ENCODE data around the gene FAIM2.
"Not testable (repeated sequence)": the region's sequence is repeated elsewhere in the genome, so short reads cannot be mapped to it uniquely, and the experiment has no call there.

The FAIM2 gene

GRCh38 chr12:49880756-49881414 lies 22.8 kb downstream of the FAIM2 start:
- DNase-seq (ENCODE audit: low read depth): no peak
- TF ChIP-seq, protein P1, sequence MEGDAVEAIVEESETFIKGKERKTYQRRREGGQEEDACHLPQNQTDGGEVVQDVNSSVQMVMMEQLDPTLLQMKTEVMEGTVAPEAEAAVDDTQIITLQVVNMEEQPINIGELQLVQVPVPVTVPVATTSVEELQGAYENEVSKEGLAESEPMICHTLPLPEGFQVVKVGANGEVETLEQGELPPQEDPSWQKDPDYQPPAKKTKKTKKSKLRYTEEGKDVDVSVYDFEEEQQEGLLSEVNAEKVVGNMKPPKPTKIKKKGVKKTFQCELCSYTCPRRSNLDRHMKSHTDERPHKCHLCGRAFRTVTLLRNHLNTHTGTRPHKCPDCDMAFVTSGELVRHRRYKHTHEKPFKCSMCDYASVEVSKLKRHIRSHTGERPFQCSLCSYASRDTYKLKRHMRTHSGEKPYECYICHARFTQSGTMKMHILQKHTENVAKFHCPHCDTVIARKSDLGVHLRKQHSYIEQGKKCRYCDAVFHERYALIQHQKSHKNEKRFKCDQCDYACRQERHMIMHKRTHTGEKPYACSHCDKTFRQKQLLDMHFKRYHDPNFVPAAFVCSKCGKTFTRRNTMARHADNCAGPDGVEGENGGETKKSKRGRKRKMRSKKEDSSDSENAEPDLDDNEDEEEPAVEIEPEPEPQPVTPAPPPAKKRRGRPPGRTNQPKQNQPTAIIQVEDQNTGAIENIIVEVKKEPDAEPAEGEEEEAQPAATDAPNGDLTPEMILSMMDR (IDR thresholded peaks at IDR 0.05; ENCODE audit: insufficient read depth, low read depth, low read length, missing control alignments): no peak
- no peak overlapping the region for H3K4me3 ChIP-seq (ENCODE audit: low read depth, low read length)

DNA sequence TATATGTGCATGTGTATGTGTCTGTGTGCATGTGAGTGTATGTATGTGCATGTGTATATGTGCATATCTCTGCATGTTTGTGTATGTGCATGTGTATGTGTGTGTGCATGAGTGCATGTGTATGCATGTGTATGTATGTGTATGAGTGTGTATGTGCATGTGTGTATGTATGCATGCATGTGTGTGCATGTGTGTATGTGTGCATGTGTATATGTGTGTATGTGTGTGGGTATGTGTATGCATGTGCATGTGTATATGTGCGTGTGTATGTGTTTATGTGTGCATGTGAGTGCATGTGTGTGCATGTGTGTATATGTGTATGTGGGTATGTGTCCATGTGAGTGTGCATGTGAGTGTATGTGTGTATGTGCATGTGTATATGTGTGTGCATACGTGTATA lies 24.6 kb downstream of the FAIM2 start:
- not testable (repeated sequence) for DNase-seq (ENCODE audit: low read depth); H3K4me3 ChIP-seq (ENCODE audit: low read depth, low read length)

DNA sequence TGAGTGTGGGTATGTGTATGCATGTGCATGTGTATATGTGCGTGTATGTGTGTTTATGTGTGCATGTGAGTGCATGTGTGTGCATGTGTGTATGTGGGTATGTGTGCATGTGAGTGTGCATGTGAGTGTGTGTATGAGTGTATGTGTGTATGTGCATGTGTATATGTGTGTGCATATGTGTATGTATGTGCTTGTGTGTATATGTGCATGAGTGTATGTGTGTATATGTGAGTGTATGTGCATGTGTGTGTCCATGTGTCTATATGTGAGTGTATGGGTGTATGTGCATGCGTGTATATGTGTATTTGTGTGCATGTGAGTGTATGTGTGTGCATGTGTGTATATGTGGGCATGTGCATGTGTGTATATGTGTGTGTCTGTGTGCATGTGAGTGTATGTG lies 25.7 kb downstream of the FAIM2 start:
- DNase-seq (ENCODE audit: low read depth): no peak
- H3K4me3 ChIP-seq (ENCODE audit: low read depth, low read length): no peak overlapping the region
- TF ChIP-seq, protein P1 (IDR thresholded peaks at IDR 0.05; ENCODE audit: insufficient read depth, low read depth, low read length, missing control alignments): no peak

- DNase-seq (ENCODE audit: low read depth): no peak
- TF ChIP-seq, protein P1 (IDR thresholded peaks at IDR 0.05; ENCODE audit: insufficient read depth, low read depth, low read length, missing control alignments): no peak
- no peak overlapping the region for H3K4me3 ChIP-seq (ENCODE audit: low read depth, low read length)
Measured at GRCh38 chr12:49877066-49877465, 26.6 kb downstream of the FAIM2 start.

GRCh38 chr12:49876070-49876469 lies 27.6 kb downstream of the FAIM2 start:
- TF ChIP-seq, protein P1 (IDR thresholded peaks at IDR 0.05; ENCODE audit: insufficient read depth, low read depth, low read length, missing control alignments): no peak
- DNase-seq (ENCODE audit: low read depth): no peak
- no peak overlapping the region for H3K4me3 ChIP-seq (ENCODE audit: low read depth, low read length)

DNA sequence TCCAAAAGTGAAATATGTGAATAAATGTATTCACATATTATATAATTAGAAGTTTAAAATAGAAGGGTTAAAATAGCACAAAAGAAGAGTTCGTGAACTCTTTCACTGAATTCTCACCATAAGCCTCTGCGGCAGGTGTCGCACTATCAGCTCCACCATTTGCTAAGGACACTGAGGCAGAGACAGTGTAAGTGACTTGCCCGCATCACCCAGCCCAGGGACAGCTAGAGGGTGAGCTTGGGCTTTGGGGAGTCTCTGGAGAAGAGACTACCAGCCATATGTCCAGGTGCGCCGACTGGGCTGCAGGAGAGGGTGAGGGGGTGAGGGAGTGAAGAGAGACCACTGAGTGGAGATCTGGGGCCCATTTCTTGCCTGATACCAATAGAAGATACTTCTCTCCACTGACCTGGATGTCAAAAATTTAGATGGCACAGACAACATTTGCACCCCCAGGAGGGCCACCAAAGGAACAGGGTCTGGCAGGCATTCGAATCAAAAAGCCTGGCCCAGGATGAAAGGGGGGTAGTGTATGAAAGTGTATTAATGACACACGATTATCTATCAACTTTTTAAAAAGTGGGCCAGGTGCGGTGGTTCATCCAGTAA lies 28.5 kb downstream of the FAIM2 start:
- DNase-seq (ENCODE audit: low read depth): no peak
- TF ChIP-seq, protein P1 (IDR thresholded peaks at IDR 0.05; ENCODE audit: insufficient read depth, low read depth, low read length, missing control alignments): no peak
- H3K4me3 ChIP-seq (ENCODE audit: low read depth, low read length): no peak overlapping the region

DNA sequence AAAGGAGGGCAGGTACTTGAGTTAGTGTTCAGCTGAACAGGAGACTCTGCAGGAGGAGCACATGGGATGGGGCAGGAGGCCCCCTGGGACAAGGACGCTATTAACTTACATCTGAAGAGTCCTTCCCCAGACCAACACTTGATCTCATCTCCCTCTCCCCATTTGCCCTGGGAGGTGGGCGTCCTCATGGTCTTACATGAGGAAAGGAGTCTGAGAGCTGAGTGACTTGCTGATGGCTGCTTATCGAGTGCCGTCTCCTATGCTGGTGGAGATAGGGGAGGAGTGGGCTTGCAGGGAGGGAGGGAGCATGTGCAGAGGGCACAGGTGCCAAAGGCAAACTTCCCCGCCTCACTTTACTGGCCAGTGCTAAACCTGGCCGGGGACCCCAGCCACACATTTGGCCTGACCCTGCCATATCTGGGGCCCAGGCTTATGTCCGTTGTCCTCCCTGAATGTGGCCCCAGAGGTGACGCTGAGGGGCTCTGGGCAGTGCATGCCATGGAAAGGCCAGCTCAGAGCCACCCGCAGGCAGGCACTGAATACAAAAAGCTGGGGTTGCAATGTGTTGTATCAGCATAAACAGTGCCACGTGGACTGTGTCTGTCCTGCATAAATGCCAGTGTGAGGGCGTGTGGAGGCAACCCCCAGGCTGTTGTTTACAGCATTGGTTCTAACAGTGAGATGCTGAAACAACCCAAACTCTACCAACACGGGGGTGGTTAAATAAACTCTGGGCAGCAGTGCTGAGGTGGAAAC lies 29.4 kb downstream of the FAIM2 start:
- no peak for DNase-seq (ENCODE audit: low read depth)
- H3K4me3 ChIP-seq (ENCODE audit: low read depth, low read length): no peak overlapping the region
- TF ChIP-seq, protein P1 (IDR thresholded peaks at IDR 0.05; ENCODE audit: insufficient read depth, low read depth, low read length, missing control alignments): no peak

Measured in GM12865 (cell line).